Measurements from ENCODE around the gene MFSD12.

MFSD12 gene

DNA sequence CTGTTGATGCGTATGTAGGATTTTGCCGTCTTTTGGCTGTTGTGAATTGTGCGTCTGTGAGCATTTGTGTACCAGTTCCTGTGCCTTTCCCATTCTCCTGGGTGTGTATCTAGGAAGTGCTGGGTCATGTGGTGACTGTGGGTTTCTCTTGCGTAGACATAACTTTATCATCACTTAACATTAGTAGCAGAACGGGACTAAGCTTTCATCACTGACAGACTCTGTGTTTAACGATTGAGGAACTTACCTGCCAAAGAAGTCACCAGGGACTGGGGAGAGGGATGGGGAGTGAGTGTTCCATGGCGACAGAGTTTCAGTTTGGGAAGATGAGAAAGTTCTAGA, 36.3 kb downstream of the MFSD12 start:
- no peak overlapping the region for H3K27ac ChIP-seq
- H3K36me3 ChIP-seq = peaks cover 37 to 69% (median 44%) of the 10 kb centered on the region in 11 experiments
- no peaks in the 10 kb centered on the region for H3K9me3 ChIP-seq (replicated peaks in 1 of 11)
- H4K20me1 ChIP-seq = peaks cover 97 to 100% (median 98%) of the 10 kb centered on the region in 11 experiments
- H3K4me2 ChIP-seq = peak overlapping the region; percentile 62 to 97 (median 84); a peak in 20 of 22 replicates
- no peak overlapping the region for H3K9ac ChIP-seq
- H3K4me1 ChIP-seq = peaks cover 50 to 83% (median 74%) of the 10 kb centered on the region in 10 experiments
- TF ChIP-seq Cebpa-rat (IDR thresholded peaks at IDR 0.05) = no peak
- H3K4me3 ChIP-seq = no peak overlapping the region
- no peaks in the 10 kb centered on the region for H3K27me3 ChIP-seq

DNA sequence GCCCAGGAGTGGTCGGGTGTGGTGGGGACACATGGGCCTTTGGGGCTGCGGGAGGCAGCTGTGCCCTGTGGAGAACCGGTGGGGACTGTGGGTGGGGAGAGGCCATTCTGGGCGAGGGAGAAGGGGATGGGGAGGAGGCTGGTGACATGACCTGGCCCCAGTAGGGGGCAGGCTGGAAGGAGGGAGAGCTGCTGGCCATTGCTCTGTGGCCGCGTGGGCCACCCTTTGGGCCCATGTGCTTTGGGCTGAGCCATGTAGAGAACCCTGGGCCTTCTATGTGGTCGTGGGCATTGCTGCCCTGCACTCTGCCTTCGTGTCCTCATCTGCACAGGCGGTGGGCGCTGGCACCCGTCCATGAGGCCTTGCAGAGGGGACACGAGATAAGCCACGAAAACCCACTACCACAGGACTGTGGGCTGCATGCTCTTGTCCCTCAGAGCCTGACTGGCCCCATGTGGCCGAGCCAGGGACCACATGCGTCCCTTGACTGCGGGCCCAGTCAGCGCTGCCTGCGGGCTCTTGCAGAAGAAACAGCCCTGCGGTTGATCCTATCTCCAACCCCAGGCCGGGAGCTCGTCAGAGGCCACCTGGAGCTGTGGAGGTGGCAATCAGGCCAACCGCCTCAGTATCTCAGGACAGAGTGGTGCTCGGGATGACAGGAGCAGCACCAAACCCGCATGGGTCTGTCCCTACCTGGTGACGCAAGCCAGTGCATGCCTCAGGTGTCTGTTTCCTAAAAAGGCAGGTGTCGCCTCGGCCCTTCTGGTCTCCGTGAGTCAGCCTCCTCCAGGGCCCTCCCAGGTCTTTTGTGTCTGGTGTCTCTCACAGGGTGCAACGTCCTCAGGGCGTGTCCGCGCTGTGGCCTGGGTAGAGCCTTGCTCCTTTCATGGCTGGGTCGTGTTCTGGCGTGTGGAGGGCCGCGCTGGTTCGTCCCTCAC, 37.0 kb downstream of the MFSD12 start:
- peaks cover 31 to 63% (median 38%) of the 10 kb centered on the region in 11 experiments for H3K36me3 ChIP-seq
- TF ChIP-seq Cebpa-rat (IDR thresholded peaks at IDR 0.05) = no peak
- peak overlapping the region in 2 of 11 experiments; percentile 38 to 40; a peak in 2 of 22 replicates for H3K27ac ChIP-seq
- peaks cover 57 to 83% (median 77%) of the 10 kb centered on the region in 10 experiments for H3K4me1 ChIP-seq
- no peaks in the 10 kb centered on the region for H3K27me3 ChIP-seq
- H3K4me3 ChIP-seq = peak overlapping the region in 1 of 10 experiments; percentile 14; a peak in 1 of 20 replicates
- H3K4me2 ChIP-seq = peak overlapping the region; percentile 62 to 97 (median 84)
- peak overlapping the region in 9 of 11 experiments; percentile 7 to 60 (median 40); a peak in 12 of 22 replicates for H3K9ac ChIP-seq
- H3K9me3 ChIP-seq (replicated peaks in 1 of 11) = no peaks in the 10 kb centered on the region
- H4K20me1 ChIP-seq = peaks cover 98 to 100% (median 98%) of the 10 kb centered on the region in 11 experiments

DNA sequence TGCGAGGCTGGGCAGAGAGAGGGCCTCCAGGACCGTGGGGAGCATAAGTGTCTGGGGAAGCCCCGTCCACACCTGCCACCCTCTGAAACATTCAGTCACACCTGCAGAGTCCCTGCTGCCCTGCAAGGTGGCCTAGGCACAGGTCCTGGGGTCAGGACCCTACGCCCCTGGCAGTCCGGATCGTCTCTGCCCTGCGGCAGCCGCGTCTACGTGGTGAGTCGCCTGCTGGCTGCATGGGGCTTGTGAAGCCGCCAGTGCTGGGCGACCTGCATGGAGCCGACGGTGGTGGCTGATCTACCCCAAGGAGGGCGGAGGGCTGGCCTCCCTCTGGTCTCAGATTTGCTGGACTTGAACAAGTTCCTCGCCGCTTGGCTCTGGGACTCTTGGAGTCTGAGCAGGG, 38.3 kb downstream of the MFSD12 start:
- Histone ChIP-seq H3K27me3 (no peaks in the 10 kb centered on the region), H3K4me2 (peak overlapping the region; percentile 62 to 97 (median 84)), H3K4me1 (peaks cover 70 to 86% (median 81%) of the 10 kb centered on the region in 10 experiments), H3K36me3 (peaks cover 20 to 60% (median 27%) of the 10 kb centered on the region in 11 experiments), H3K4me3 (peak overlapping the region in 3 of 10 experiments; percentile 14 to 32 (median 26); a peak in 3 of 20 replicates), H3K27ac (peak overlapping the region in 2 of 11 experiments; percentile 6 to 19; a peak in 1 of 22 replicates), H3K9me3 (replicated peaks in 1 of 11) (no peaks in the 10 kb centered on the region), H3K9ac (peak overlapping the region in 10 of 11 experiments; percentile 7 to 60 (median 43); a peak in 16 of 22 replicates), H4K20me1 (peaks cover 100% of the 10 kb centered on the region in 11 experiments)
- no peak for TF ChIP-seq Cebpa-rat (IDR thresholded peaks at IDR 0.05)

DNA sequence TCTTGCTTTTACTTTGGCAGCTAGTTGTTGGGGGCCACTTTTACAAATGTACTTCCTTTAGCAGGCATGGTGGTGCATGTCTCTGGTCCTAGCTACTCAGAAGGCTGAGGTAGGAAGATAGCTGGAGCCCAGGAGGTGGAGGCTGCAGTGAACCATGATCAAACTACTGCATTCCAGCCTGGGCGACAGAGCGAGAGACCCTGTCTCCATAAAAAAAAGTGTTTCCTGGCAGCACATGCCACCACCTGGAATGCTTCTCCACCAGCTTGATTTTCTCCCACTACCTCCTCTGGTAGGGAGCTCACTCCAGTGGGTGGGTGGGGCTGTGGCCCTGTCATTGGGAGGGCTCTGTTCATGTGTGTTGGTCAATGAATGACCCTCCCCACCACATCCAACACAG, 38.7 kb downstream of the MFSD12 start:
- no peak for TF ChIP-seq Cebpa-rat (IDR thresholded peaks at IDR 0.05)
- Histone ChIP-seq H3K27me3 (no peaks in the 10 kb centered on the region), H3K9ac (peak overlapping the region in 8 of 11 experiments; percentile 7 to 60 (median 47); a peak in 12 of 22 replicates), H3K4me2 (peak overlapping the region; percentile 62 to 97 (median 84)), H3K36me3 (peaks cover 16 to 59% (median 25%) of the 10 kb centered on the region in 11 experiments; a peak in 21 of 22 replicates), H3K9me3 (replicated peaks in 1 of 11) (no peaks in the 10 kb centered on the region), H3K27ac (no peak overlapping the region), H4K20me1 (peaks cover 100% of the 10 kb centered on the region in 11 experiments), H3K4me1 (peaks cover 74 to 91% (median 84%) of the 10 kb centered on the region in 10 experiments), H3K4me3 (peak overlapping the region in 2 of 10 experiments; percentile 14 to 32; a peak in 1 of 20 replicates)

DNA sequence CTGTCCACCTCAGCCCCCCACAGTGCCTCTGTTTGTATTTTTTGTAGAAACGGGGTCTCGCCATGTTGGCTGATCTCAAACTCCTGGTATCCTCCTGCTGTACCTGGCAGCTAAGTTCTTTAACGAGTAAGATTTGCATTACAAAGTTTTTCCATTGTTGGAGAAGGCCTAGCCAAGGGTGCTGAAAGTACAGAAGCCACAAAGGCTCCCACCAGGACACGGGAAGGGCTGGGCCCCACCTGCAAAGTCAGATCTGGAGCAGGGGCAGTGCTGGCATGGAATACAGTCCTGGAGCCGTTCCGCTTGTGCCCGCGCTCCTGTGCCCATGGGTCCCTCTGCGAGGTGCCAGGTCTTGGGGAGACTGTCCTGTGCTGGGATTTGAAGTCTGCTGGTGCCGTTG, 39.1 kb downstream of the MFSD12 start:
- H3K27me3 ChIP-seq = no peaks in the 10 kb centered on the region
- H3K4me3 ChIP-seq = no peak overlapping the region
- peak overlapping the region; percentile 62 to 97 (median 84) for H3K4me2 ChIP-seq
- no peak overlapping the region for H3K27ac ChIP-seq
- peaks cover 100% of the 10 kb centered on the region in 11 experiments for H4K20me1 ChIP-seq
- TF ChIP-seq Cebpa-rat (IDR thresholded peaks at IDR 0.05) = no peak
- peaks cover 78 to 95% (median 88%) of the 10 kb centered on the region in 10 experiments for H3K4me1 ChIP-seq
- H3K36me3 ChIP-seq = peaks cover 12 to 57% (median 25%) of the 10 kb centered on the region in 11 experiments; a peak in 21 of 22 replicates
- H3K9ac ChIP-seq = peak overlapping the region in 4 of 11 experiments; percentile 19 to 60 (median 42); a peak in 4 of 22 replicates
- no peaks in the 10 kb centered on the region for H3K9me3 ChIP-seq (replicated peaks in 1 of 11)

DNA sequence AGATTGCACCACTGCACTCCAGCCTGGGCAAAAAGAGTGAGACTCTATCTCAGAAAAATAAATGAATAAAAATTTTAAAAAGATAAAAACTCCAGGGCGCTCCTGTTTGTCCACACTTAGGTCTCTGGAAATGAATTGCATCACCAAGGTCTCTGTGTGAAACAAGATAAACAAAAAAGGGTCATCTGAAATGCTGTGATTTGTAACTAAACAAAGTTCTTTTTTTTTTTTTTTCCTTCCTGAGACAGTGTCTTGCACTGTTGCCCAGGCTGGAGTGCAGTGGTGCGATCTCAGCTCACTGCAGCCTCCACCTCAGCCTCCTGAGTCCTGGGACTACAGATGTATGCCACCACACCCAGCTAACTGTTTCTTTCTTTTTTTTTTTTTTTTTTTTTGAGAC, 39.7 kb downstream of the MFSD12 start:
- TF ChIP-seq Cebpa-rat (IDR thresholded peaks at IDR 0.05) = no peak
- Histone ChIP-seq H3K9ac (peak overlapping the region in 2 of 11 experiments; percentile 4 to 30; a peak in 1 of 22 replicates), H3K36me3 (peaks cover 8 to 57% (median 19%) of the 10 kb centered on the region in 11 experiments; a peak in 17 of 22 replicates), H3K4me1 (peaks cover 84 to 99% (median 95%) of the 10 kb centered on the region in 10 experiments), H3K9me3 (replicated peaks in 1 of 11) (no peaks in the 10 kb centered on the region), H3K27ac (no peak overlapping the region), H3K4me2 (peak overlapping the region; percentile 57 to 97 (median 84); a peak in 21 of 22 replicates), H3K27me3 (no peaks in the 10 kb centered on the region), H3K4me3 (no peak overlapping the region), H4K20me1 (peaks cover 100% of the 10 kb centered on the region in 11 experiments)

DNA sequence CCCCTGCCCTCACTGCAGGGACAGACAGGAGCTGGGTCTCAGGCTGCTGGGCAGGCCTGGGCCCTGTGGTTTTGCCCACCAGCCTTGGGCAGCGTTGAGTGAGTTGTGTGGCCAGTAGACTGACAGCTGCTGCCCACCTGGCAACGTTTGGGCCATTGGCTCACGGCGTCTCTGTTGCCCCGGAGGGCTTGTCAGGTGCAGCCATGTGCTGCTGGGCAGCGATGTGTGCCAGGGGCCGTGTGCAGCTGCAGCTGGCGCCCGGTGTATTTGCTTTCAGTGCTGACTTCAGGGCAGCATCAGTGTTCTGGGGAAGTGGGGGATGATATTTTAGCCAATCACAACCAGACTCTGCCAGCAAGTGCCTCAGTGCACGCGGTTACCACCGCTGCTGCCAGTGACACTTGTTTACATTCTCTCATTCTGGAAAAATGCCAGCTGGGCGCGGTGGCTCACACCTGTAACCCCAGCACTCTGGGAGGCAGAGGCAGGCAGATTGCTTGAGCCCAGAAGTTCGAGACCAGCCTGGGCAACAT, 40.6 kb downstream of the MFSD12 start:
- peaks cover 85 to 100% (median 95%) of the 10 kb centered on the region in 10 experiments for H3K4me1 ChIP-seq
- H3K27me3 ChIP-seq = no peaks in the 10 kb centered on the region
- peaks cover 100% of the 10 kb centered on the region in 11 experiments for H4K20me1 ChIP-seq
- peak overlapping the region in 7 of 11 experiments; percentile 6 to 68 (median 51); a peak in 10 of 22 replicates for H3K27ac ChIP-seq
- no peak for TF ChIP-seq Cebpa-rat (IDR thresholded peaks at IDR 0.05)
- no peaks in the 10 kb centered on the region for H3K9me3 ChIP-seq (replicated peaks in 1 of 11)
- H3K4me3 ChIP-seq = peak overlapping the region in 1 of 10 experiments; percentile 44; a peak in 3 of 20 replicates
- H3K36me3 ChIP-seq = peaks cover 0 to 57% (median 11%) of the 10 kb centered on the region in 11 experiments; a peak in 18 of 22 replicates
- peak overlapping the region in 9 of 11 experiments; percentile 4 to 60 (median 32); a peak in 12 of 22 replicates for H3K9ac ChIP-seq
- H3K4me2 ChIP-seq = peak overlapping the region; percentile 57 to 97 (median 84)

DNA sequence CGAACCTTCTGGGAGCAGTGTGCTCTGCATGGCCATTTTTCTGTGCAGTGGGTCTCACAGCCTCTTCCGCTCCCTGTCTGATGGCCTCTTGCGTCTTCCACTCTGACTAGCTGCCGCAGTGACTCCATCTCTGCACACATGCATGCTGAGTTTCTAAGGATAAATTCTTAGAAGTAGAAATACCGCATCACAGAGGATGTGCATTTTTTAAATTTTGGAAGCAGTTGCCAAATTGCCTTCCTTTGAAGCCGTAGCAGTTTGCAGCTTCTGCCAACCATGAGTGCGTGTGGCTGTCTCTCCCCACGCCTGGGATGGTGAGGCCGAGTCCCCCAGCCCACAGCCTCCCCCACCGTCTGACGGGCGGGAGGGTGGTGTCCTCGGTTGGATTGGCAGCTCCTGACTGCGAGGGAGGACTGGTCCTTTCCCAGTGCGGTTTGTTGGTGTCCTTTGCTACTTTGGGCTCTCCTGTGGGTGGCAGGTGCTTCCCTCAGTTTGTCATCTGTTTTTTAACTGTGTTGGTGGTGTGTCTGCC, 41.4 kb downstream of the MFSD12 start:
- Histone ChIP-seq H4K20me1 (peaks cover 100% of the 10 kb centered on the region in 11 experiments), H3K4me3 (peak overlapping the region in 1 of 10 experiments; percentile 44; a peak in 3 of 20 replicates), H3K36me3 (peaks cover 0 to 58% (median 15%) of the 10 kb centered on the region in 11 experiments; a peak in 20 of 22 replicates), H3K27ac (peak overlapping the region in 6 of 11 experiments; percentile 27 to 68 (median 53); a peak in 9 of 22 replicates), H3K9me3 (replicated peaks in 1 of 11) (no peaks in the 10 kb centered on the region), H3K9ac (peak overlapping the region in 10 of 11 experiments; percentile 4 to 60 (median 30); a peak in 13 of 22 replicates), H3K27me3 (no peaks in the 10 kb centered on the region), H3K4me2 (peak overlapping the region; percentile 57 to 97 (median 84)), H3K4me1 (peaks cover 82 to 98% (median 95%) of the 10 kb centered on the region in 10 experiments)
- no peak for TF ChIP-seq Cebpa-rat (IDR thresholded peaks at IDR 0.05)

All from BLaER1 treated with 17β-estradiol and CSF1 and Interleukin-3, amounts not matched to agents 10 nM and 100 nM (cell line).